Suprapubic skin (tissue), 4 donors: ENCODE data around the gene SERPINB6.

Experiments
- CTCF ChIP-seq, 2 donors: fragments of 200-600 bp in 1 of 2; fragments of 450-650 bp in 1 of 2; sonication (generic) in 1 of 2; IDR thresholded peaks; one replicate each; pipeline ENCODE4 v1.5.1; 2016 to 2019; ENCODE audit warnings: antibody characterized with exemption in 2 of 2, mild to moderate bottlenecking in 1 of 2, moderate library complexity in 1 of 2
- EP300 ChIP-seq: sonication (generic); formaldehyde crosslinking; IDR thresholded peaks from one replicate; pipeline ENCODE4 v1.6.1; 2017; ENCODE audit warnings: antibody characterized with exemption
- POLR2A ChIP-seq, 2 donors: fragments of 450-650 bp; IDR thresholded peaks; one replicate each; pipeline ENCODE4 v1.6.1; 2017; ENCODE audit warnings: antibody characterized with exemption in 2 of 2, mild to moderate bottlenecking in 2 of 2, moderate library complexity in 2 of 2
- POLR2AphosphoS5 ChIP-seq, 3 donors: sonication (generic); formaldehyde crosslinking; IDR thresholded peaks; one replicate each; pipeline ENCODE4 v1.6.1; 2017; ENCODE audit warnings: antibody characterized with exemption in 3 of 3

GRCh38 chr6:2899596-2899995 is 71.8 kb downstream of the SERPINB6 start:
- no peak for TF ChIP-seq CTCF (IDR thresholded peaks at IDR 0.05)
- TF ChIP-seq POLR2AphosphoS5 (IDR thresholded peaks at IDR 0.05): no peak
- TF ChIP-seq EP300: no peak
- no peak for TF ChIP-seq POLR2A (IDR thresholded peaks at IDR 0.05)
